Smooth muscle cell (in vitro differentiated cells): ENCODE measurements around the gene ROCK2. TPM values are rescaled to one million over a fixed set of nuclear protein-coding genes. Genes with fewer than 3 reads are reported as not detected.

Experiments used
- DNase-seq: peaks from one replicate; lab custom pipeline; 2025; ENCODE audit not compliant: unreplicated experiment; lab: John Stamatoyannopoulos, UW
- H2AFZ ChIP-seq: fragments of 200-600 bp; sonication (generic); 2 replicates; pipeline ENCODE4 v1.6.0; 2016; ENCODE audit warnings: antibody characterized with exemption, low read depth, mild to moderate bottlenecking
- H3F3A ChIP-seq: fragments of 200-600 bp; sonication (generic); 2 replicates; pipeline ENCODE4 v1.6.0; 2017; ENCODE audit warnings: antibody characterized with exemption, low read depth
- H3K27ac ChIP-seq: fragments of 200-600 bp; sonication (generic); 2 replicates; pipeline ENCODE4 v1.5.1; 2016; ENCODE audit warnings: low read depth, mild to moderate bottlenecking
- H3K27me3 ChIP-seq: fragments of 200-600 bp; sonication (generic); 2 replicates; pipeline ENCODE4 v1.6.1; 2016; ENCODE audit warnings: low read depth, mild to moderate bottlenecking
- H3K36me3 ChIP-seq: fragments of 200-600 bp; sonication (generic); 2 replicates; pipeline ENCODE4 v1.5.1; 2016; ENCODE audit warnings: low read depth
- H3K4me1 ChIP-seq: fragments of 200-600 bp; sonication (generic); 2 replicates; pipeline ENCODE4 v1.5.1; 2016; ENCODE audit warnings: low read depth
- H3K4me2 ChIP-seq: fragments of 200-600 bp; sonication (generic); 2 replicates; pipeline ENCODE4 v1.6.0; 2016; ENCODE audit warnings: mild to moderate bottlenecking
- H3K4me3 ChIP-seq: fragments of 200-600 bp; sonication (generic); 2 replicates; pipeline ENCODE4 v1.5.1; 2016; ENCODE audit warnings: mild to moderate bottlenecking
- H3K79me2 ChIP-seq: fragments of 200-600 bp; sonication (generic); 2 replicates; pipeline ENCODE4 v1.6.0; 2016; ENCODE audit warnings: low read depth, mild to moderate bottlenecking
- H3K9ac ChIP-seq: fragments of 200-600 bp; sonication (generic); 2 replicates; pipeline ENCODE4 v1.6.0; 2016; ENCODE audit warnings: low read depth
- H3K9me3 ChIP-seq: fragments of 200-600 bp; sonication (generic); replicated peaks from 2 replicates; pipeline ENCODE4 v1.5.1; 2016; ENCODE audit warnings: low read depth
- H4K20me1 ChIP-seq: fragments of 200-600 bp; sonication (generic); 2 replicates; pipeline ENCODE4 v1.6.0; 2016; ENCODE audit warnings: low read depth
- WGBS: methylation state at CpG from one replicate; pipeline ENCODE4 v1.1.7; 2016; ENCODE audit warnings: low lambda C conversion rate; 5-methylcytosine and 5-hydroxymethylcytosine counted together
- polyA plus RNA-seq: library from polyadenylated mRNA; unstranded; fragments of >200 nt; fragmentation: Nextera tagmentation; extraction: Ambion mirVana; gene quantifications from 2 replicates; pipeline ENCODE4 v1.2.1, GENCODE V29; 2016
- total RNA-seq: library from RNA; depleted of rRNA; stranded (reverse); fragments of >200 nt; gene quantifications from 2 replicates; pipeline ENCODE4 v1.2.3, GENCODE V29; 2014
- TF ChIP-seq, protein P1 (sequence below): fragments of 200-600 bp; sonication (generic); IDR thresholded peaks from 2 replicates; pipeline ENCODE4 v1.5.1; 2017; ENCODE audit warnings: borderline replicate concordance, mild to moderate bottlenecking, antibody characterized with exemption; ENCODE audit not compliant: insufficient read depth, poor library complexity, severe bottlenecking

Gene ROCK2
- total and polyA plus RNA-seq, 2 experiments from 2014 or later: 27.2 to 45.5 TPM

DNA sequence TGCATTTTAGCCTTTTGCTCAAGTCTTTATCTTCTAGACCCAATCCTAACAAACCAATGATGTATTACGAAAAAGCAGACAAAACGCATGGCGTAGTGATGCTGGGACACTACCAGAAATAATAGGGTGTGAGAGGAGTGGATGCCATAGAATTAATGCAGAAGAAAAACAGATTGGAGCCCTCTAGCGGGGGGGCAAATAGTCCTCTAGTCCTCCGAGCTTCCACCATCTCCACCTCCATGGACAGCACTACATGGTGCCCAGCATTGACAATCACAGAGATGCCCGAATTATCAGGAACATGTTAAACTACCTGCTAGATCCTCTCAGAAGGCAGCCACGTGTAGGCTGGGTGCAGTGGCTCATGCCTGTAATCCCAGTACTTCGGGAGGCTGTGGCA, 15.4 kb upstream of the ROCK2 start:
- no peaks in the 10 kb centered on the region for H4K20me1 ChIP-seq

DNA sequence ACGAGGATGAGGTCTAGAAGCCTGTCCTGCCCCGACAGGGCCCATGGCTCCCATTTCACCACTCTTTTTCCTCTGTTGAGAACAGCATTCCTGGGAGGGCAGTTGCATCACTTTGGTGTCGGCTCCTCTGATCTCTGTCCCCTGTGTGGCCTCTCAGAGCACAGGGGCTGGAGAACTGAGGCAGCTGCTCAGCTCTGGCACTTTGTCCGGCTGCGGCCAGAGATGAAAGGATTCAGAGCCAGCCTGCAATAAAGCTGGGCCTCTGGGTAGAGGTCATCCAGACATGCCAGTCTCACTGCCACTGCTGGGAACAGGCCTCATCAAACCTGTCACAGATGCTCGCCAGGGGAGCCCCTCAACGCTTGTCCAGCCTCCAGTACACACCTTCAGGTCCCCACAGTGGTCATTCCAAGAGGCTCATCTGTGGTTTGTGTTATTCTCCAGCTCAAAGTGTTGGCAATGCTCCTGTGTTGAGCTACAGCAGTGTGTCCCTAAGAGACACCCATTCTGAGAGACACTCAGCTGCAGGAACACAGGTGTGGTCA, 13.1 kb upstream of the ROCK2 start:
- Histone ChIP-seq H2AFZ (peak overlapping the region; percentile 3), H3K27ac (no peak overlapping the region), H3K4me1 (no peaks in the 10 kb centered on the region), H3K9ac (no peak overlapping the region), H3F3A (no peaks in the 10 kb centered on the region), H3K79me2 (no peaks in the 10 kb centered on the region), H3K27me3 (no peaks in the 10 kb centered on the region), H3K4me2 (peak overlapping the region; percentile 40), H4K20me1 (no peaks in the 10 kb centered on the region), H3K36me3 (no peaks in the 10 kb centered on the region), H3K4me3 (no peak overlapping the region), H3K9me3 (no peaks in the 10 kb centered on the region)
- 31% methylated on average over 7 of the region's 7 CpGs for WGBS
- TF ChIP-seq, protein P1, sequence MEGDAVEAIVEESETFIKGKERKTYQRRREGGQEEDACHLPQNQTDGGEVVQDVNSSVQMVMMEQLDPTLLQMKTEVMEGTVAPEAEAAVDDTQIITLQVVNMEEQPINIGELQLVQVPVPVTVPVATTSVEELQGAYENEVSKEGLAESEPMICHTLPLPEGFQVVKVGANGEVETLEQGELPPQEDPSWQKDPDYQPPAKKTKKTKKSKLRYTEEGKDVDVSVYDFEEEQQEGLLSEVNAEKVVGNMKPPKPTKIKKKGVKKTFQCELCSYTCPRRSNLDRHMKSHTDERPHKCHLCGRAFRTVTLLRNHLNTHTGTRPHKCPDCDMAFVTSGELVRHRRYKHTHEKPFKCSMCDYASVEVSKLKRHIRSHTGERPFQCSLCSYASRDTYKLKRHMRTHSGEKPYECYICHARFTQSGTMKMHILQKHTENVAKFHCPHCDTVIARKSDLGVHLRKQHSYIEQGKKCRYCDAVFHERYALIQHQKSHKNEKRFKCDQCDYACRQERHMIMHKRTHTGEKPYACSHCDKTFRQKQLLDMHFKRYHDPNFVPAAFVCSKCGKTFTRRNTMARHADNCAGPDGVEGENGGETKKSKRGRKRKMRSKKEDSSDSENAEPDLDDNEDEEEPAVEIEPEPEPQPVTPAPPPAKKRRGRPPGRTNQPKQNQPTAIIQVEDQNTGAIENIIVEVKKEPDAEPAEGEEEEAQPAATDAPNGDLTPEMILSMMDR: no peak
- no peak for DNase-seq

More for the DNA sequence above, 15.4 kb upstream of the ROCK2 start:
- no peak for DNase-seq
- H3K4me2 ChIP-seq: no peak overlapping the region
- no peak overlapping the region for H3K9ac ChIP-seq
- H3K36me3 ChIP-seq: no peaks in the 10 kb centered on the region
- H3K27me3 ChIP-seq: no peaks in the 10 kb centered on the region
- H3K4me1 ChIP-seq: no peaks in the 10 kb centered on the region
- H3F3A ChIP-seq: no peaks in the 10 kb centered on the region
- no peaks in the 10 kb centered on the region for H3K9me3 ChIP-seq
- no peak overlapping the region for H2AFZ ChIP-seq
- TF ChIP-seq, protein P1: no peak
- 83% methylated on average over 8 of the region's 8 CpGs for WGBS
- H3K27ac ChIP-seq: no peak overlapping the region
- H3K79me2 ChIP-seq: no peaks in the 10 kb centered on the region
- H3K4me3 ChIP-seq: no peak overlapping the region

DNA sequence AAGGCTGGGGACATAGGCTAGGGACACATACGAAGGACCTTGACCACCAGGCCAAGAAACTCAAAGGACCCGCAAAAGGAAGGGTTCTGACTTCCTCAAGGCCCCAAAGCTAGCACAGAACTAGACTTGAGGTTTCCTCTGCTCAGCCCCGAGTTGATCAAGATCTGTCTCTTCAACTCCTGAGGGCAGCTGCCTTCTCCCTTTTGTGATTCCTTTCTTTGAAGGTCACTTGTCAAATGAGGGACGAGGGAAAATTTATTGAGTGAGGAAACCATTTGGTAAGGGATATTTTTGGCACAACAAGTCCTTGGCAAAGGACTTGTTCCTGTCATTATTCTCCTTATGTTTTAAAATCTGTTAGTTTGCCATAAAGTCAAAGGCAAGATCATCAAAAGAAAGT, 12.3 kb upstream of the ROCK2 start:
- no peaks in the 10 kb centered on the region for H3K9me3 ChIP-seq
- TF ChIP-seq, protein P1: no peak
- H3K4me1 ChIP-seq: no peaks in the 10 kb centered on the region
- no peak overlapping the region for H3K4me2 ChIP-seq
- no peak for DNase-seq
- no peak overlapping the region for H2AFZ ChIP-seq
- H3K9ac ChIP-seq: no peak overlapping the region
- H3K4me3 ChIP-seq: no peak overlapping the region
- no peaks in the 10 kb centered on the region for H3K79me2 ChIP-seq
- no peak overlapping the region for H3K27ac ChIP-seq
- 86% methylated on average over 4 of the region's 4 CpGs for WGBS
- H3K27me3 ChIP-seq: no peaks in the 10 kb centered on the region
- no peaks in the 10 kb centered on the region for H3K36me3 ChIP-seq
- no peaks in the 10 kb centered on the region for H3F3A ChIP-seq
- H4K20me1 ChIP-seq: no peaks in the 10 kb centered on the region
